Neutrophil (primary cell): ENCODE data around the gene ART1.
A peak's percentile ranks its signal among the peaks of the same experiment; 100 is the strongest.

Source experiments
- H3K27ac ChIP-seq: fragments of 200-600 bp; sonication (generic); 2 replicates; pipeline ENCODE4 v1.5.1; 2016; ENCODE audit warnings: mild to moderate bottlenecking, moderate library complexity
- H3K27me3 ChIP-seq: fragments of 200-600 bp; sonication (generic); 2 replicates; pipeline ENCODE4 v1.6.0; 2016; ENCODE audit warnings: mild to moderate bottlenecking
- H3K36me3 ChIP-seq: fragments of 200-600 bp; sonication (generic); 2 replicates; pipeline ENCODE4 v1.5.1; 2017
- H3K4me1 ChIP-seq, 2 experiments: fragments of 200-600 bp in 1 of 2; sonication (generic) in 1 of 2; 1 replicate in 1 of 2; 2 replicates in 1 of 2; pipeline versions ENCODE4 v1.5.1 to v1.6.1; 2013 to 2016; ENCODE audit warnings: low read depth in 1 of 2, low read length in 1 of 2, mild to moderate bottlenecking in 1 of 2, moderate library complexity in 1 of 2; ENCODE audit not compliant: control insufficient read depth in 1 of 2, insufficient read depth in 1 of 2
- H3K4me3 ChIP-seq, 2 experiments: fragments of 200-600 bp in 1 of 2; sonication (generic) in 1 of 2; 1 replicate in 1 of 2; 2 replicates in 1 of 2; pipeline ENCODE4 v1.5.1; 2013 to 2016; ENCODE audit warnings: low read depth in 1 of 2, low read length in 1 of 2, mild to moderate bottlenecking in 1 of 2, moderate library complexity in 1 of 2
- H3K9me3 ChIP-seq: fragments of 200-600 bp; sonication (generic); 2 replicates; pipeline ENCODE4 v1.5.1; 2016
- TF ChIP-seq, protein P1 (sequence below): fragments of 200-600 bp; sonication (generic); IDR thresholded peaks from 2 replicates; pipeline ENCODE4 v1.5.1; 2016; ENCODE audit warnings: antibody characterized with exemption

The ART1 gene

DNA sequence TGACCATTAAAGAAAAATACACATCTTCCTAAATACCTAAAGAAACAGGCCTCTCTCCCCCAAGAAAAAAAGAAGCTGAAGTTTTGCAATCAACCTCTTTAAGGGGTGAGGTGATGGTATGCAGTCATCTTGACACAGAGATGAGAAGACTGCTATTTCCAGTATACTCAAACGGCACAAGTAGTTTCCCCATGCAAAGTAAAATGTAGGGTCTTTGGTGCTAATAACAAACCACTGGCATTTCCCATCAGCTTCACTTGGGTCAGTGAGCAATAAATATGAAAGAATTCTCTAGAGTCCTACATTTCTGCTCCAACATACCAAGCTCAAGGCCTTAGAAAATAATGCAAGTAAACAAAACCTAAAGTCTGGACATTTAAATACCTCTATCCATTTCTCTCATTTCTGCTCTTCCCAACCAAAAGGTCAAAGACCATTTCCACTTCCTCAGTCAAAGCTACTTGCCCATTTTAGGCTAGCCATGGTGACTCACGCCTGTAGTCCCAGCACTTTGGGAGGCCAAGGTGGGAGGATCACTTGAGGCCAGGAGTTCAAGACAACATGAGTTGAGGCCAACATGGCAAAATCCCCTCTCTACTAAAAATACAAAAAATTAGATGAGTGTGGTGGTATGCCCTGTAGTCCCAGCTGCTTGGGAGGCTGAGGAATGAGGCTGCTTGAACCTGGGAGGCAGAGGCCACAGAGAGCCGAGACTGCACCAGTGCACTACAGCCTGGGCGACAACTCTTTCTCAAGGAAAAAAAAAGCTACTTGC, 65.7 kb downstream of the ART1 start:
- TF ChIP-seq, protein P1, sequence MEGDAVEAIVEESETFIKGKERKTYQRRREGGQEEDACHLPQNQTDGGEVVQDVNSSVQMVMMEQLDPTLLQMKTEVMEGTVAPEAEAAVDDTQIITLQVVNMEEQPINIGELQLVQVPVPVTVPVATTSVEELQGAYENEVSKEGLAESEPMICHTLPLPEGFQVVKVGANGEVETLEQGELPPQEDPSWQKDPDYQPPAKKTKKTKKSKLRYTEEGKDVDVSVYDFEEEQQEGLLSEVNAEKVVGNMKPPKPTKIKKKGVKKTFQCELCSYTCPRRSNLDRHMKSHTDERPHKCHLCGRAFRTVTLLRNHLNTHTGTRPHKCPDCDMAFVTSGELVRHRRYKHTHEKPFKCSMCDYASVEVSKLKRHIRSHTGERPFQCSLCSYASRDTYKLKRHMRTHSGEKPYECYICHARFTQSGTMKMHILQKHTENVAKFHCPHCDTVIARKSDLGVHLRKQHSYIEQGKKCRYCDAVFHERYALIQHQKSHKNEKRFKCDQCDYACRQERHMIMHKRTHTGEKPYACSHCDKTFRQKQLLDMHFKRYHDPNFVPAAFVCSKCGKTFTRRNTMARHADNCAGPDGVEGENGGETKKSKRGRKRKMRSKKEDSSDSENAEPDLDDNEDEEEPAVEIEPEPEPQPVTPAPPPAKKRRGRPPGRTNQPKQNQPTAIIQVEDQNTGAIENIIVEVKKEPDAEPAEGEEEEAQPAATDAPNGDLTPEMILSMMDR: no peak
- H3K4me3 ChIP-seq: no peak overlapping the region
- peaks cover 0 to 7% of the 10 kb centered on the region in 2 experiments for H3K4me1 ChIP-seq
- H3K9me3 ChIP-seq: no peaks in the 10 kb centered on the region
- H3K27ac ChIP-seq: peak overlapping the region; percentile 13
- H3K36me3 ChIP-seq: peaks cover 87% of the 10 kb centered on the region
- no peaks in the 10 kb centered on the region for H3K27me3 ChIP-seq

DNA sequence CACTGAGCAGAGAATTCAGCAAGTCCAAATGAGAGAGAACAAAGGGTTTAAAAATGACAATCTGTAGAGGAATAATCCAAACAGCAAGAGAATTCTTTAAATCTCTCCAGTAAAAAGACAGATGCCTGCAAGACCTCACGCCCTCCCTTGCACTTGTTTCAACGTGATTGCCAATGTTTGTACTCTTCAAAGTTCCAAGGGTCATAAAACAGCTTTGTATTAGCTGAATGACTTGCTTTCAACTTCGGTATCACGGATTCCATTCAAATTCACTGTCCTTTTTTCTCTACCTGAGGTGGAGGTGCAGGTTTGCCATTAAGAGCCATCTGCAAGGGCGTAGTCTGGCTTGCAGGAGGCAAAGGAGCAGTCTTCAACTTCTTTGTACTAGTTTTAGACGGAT, 67.3 kb downstream of the ART1 start:
- Histone ChIP-seq H3K27me3 (no peaks in the 10 kb centered on the region), H3K36me3 (peaks cover 88% of the 10 kb centered on the region), H3K4me3 (no peak overlapping the region), H3K9me3 (no peaks in the 10 kb centered on the region), H3K4me1 (peaks cover 0 to 7% of the 10 kb centered on the region in 2 experiments), H3K27ac (no peak overlapping the region)
- TF ChIP-seq, protein P1: no peak
